ENCODE results near the gene TTL. TPM values are rescaled to one million over a fixed set of nuclear protein-coding genes. Genes with fewer than 3 reads are reported as not detected.

The TTL gene
- total and polyA plus RNA-seq, 2 of the 13 experiments (the other 11 are each of a cell fraction or from before 2014, with no cell fraction given) = 19.0 to 59.8 TPM

- in situ Hi-C loops (cut with HindIII; ENCODE audit: extremely low pct_ligation_motif_present, low pct_unique_long_range_greater_than_20kb) = loop anchor here (5.0 kb wide), 1 partner anchor 98 kb away; the partner anchor contains the start of gene CHCHD5
- peak overlapping the region; percentile 80 for H3K27ac ChIP-seq (ENCODE audit: extremely low read length, insufficient read depth, low read length)
Observed at GRCh38 chr2:112483831-112484230, 1.9 kb downstream of the TTL start.

GRCh38 chr2:112485849-112486248 is 3.9 kb downstream of the TTL start:
- Histone ChIP-seq H3K4me3 (replicated peaks in 1 of 3; ENCODE audit: insufficient read depth in 1 of 3, low read depth in 2 of 3, low read length in 3 of 3) (no peak overlapping the region), H3K27me3 (ENCODE audit: control insufficient read depth in 1 of 2, insufficient read depth in 2 of 2, low read length in 2 of 2) (no peaks in the 10 kb centered on the region; a peak in 1 of 5 replicates), H3K27ac (ENCODE audit: extremely low read length, insufficient read depth, low read length) (no peak overlapping the region), H2AFZ (ENCODE audit: low read length) (no peak overlapping the region), H4K20me1 (ENCODE audit: insufficient read depth, low read length) (no peaks in the 10 kb centered on the region), H3K4me1 (ENCODE audit: insufficient read depth, low read length) (peaks cover 17% of the 10 kb centered on the region), H3K79me2 (ENCODE audit: insufficient read depth, low read length) (peaks cover 27% of the 10 kb centered on the region), H3K4me2 (ENCODE audit: low read depth, low read length) (no peak overlapping the region), H3K9me3 (ENCODE audit: low read length) (no peaks in the 10 kb centered on the region), H3K36me3 (replicated peaks in 1 of 2; ENCODE audit: control insufficient read depth in 1 of 2, insufficient read depth in 2 of 2, low read length in 2 of 2) (peaks cover 0 to 23% of the 10 kb centered on the region in 2 experiments; a peak in 2 of 5 replicates), H3K9ac (ENCODE audit: insufficient read depth, low read depth, low read length) (no peak overlapping the region)
- intact Hi-C loops (cut with micrococcal nuclease; ENCODE audit: unreplicated experiment) = no loop called here
- BruUV-seq (replicated peaks) = no TSS peak
- no peak for TF ChIP-seq ZNF7 (CRISPR knock-in tag; IDR thresholded peaks at IDR 0.05)
- no peak for TF ChIP-seq MIXL1 (CRISPR knock-in tag; IDR thresholded peaks at IDR 0.05)
- no peak for TF ChIP-seq ZNF414 (CRISPR knock-in tag; IDR thresholded peaks at IDR 0.05)
- TF ChIP-seq CEBPB (IDR thresholded peaks at IDR 0.05; ENCODE audit: borderline replicate concordance, low read depth, low read length) = no peak
- TF ChIP-seq CENPT (CRISPR knock-in tag; IDR thresholded peaks at IDR 0.05; ENCODE audit: low read depth) = no peak
- in situ Hi-C loops (cut with HindIII; ENCODE audit: extremely low pct_ligation_motif_present, low pct_unique_long_range_greater_than_20kb) = no loop called here
- ATAC-seq (no peak), DNase-seq (ENCODE audit: low spot score) (no peak), FAIRE-seq (no peak)
- WGBS (ENCODE audit: low lambda C conversion rate) = 97% methylated on average over 6 of the region's 6 CpGs
- CTCF ChIA-PET (ENCODE audit: low intra/inter-chr PET ratio, low total read pairs) = no interaction called here
- POLR2A ChIA-PET = no interaction called here

More at GRCh38 chr2:112483831-112484230, 1.9 kb downstream of the TTL start:
- TF ChIP-seq, protein P1, sequence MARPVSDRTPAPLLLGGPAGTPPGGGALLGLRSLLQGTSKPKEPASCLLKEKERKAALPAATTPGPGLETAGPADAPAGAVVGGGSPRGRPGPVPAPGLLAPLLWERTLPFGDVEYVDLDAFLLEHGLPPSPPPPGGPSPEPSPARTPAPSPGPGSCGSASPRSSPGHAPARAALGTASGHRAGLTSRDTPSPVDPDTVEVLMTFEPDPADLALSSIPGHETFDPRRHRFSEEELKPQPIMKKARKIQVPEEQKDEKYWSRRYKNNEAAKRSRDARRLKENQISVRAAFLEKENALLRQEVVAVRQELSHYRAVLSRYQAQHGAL (CRISPR knock-in tag; IDR thresholded peaks at IDR 0.05; ENCODE audit: not compliant biosample characterization) = peak; percentile 2
- TF ChIP-seq ERF (CRISPR knock-in tag; IDR thresholded peaks at IDR 0.05) (no peak), ZNF225 (CRISPR knock-in tag; IDR thresholded peaks at IDR 0.05) (no peak), ZNF598 (CRISPR knock-in tag; IDR thresholded peaks at IDR 0.05; ENCODE audit: borderline replicate concordance) (no peak)
- TF ChIP-seq, protein P2, sequence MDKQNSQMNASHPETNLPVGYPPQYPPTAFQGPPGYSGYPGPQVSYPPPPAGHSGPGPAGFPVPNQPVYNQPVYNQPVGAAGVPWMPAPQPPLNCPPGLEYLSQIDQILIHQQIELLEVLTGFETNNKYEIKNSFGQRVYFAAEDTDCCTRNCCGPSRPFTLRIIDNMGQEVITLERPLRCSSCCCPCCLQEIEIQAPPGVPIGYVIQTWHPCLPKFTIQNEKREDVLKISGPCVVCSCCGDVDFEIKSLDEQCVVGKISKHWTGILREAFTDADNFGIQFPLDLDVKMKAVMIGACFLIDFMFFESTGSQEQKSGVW (CRISPR knock-in tag; IDR thresholded peaks at IDR 0.05; ENCODE audit: borderline replicate concordance) = no peak
- Histone ChIP-seq H3K36me3 (replicated peaks in 1 of 2; ENCODE audit: control insufficient read depth in 1 of 2, insufficient read depth in 2 of 2, low read length in 2 of 2) (peaks cover 0 to 16% of the 10 kb centered on the region in 2 experiments; a peak in 1 of 5 replicates), H2AFZ (ENCODE audit: low read length) (no peak overlapping the region), H3K9ac (ENCODE audit: insufficient read depth, low read depth, low read length) (peak overlapping the region; percentile 80), H3K4me2 (ENCODE audit: low read depth, low read length) (peak overlapping the region; percentile 76), H4K20me1 (ENCODE audit: insufficient read depth, low read length) (no peaks in the 10 kb centered on the region), H3K4me3 (replicated peaks in 1 of 3; ENCODE audit: insufficient read depth in 1 of 3, low read depth in 2 of 3, low read length in 3 of 3) (peak overlapping the region; percentile 97 to 99 (median 98); a peak in 5 of 6 replicates), H3K27me3 (ENCODE audit: control insufficient read depth in 1 of 2, insufficient read depth in 2 of 2, low read length in 2 of 2) (no peaks in the 10 kb centered on the region; a peak in 1 of 5 replicates), H3K4me1 (ENCODE audit: insufficient read depth, low read length) (peaks cover 24% of the 10 kb centered on the region), H3K79me2 (ENCODE audit: insufficient read depth, low read length) (peaks cover 27% of the 10 kb centered on the region), H3K9me3 (ENCODE audit: low read length) (no peaks in the 10 kb centered on the region)
- ATAC-seq = no peak
- FAIRE-seq = no peak
- no peak for DNase-seq (ENCODE audit: low spot score)
- no TSS peak for BruUV-seq (replicated peaks)
- ChIA-PET CTCF (ENCODE audit: low intra/inter-chr PET ratio, low total read pairs) (no interaction called here), POLR2A (interaction anchor here (1.3 to 2.0 kb wide), 2 partner anchors 60 to 229 kb away, joined by 3 to 7 read pairs; partner anchors contain the start of gene ZC3H8)
- intact Hi-C loops (cut with micrococcal nuclease; ENCODE audit: unreplicated experiment) = loop anchor here (5.0 kb wide), 1 partner anchor 243 kb away; no protein-coding TSS in a partner anchor
- WGBS (ENCODE audit: low lambda C conversion rate) = 86% methylated on average over 3 of the region's 3 CpGs
